CD14-positive monocyte (primary cell): ENCODE measurements around the gene KRTAP10-2. TPM values are rescaled to one million over a fixed set of nuclear protein-coding genes. Genes with fewer than 3 reads are reported as not detected.

ENCODE experiments used
- DNase-seq, 3 donors: peaks; one replicate each; pipeline ENCODE4 v3.0.0-alpha.2; 2011 to 2022
- H2AFZ ChIP-seq: 2 replicates; pipeline ENCODE4 v1.6.0; 2012; ENCODE audit warnings: mild to moderate bottlenecking, low read depth, low read length, inconsistent platforms; ENCODE audit not compliant: insufficient read depth, poor library complexity, severe bottlenecking
- H3K27ac ChIP-seq, 2 donors: 1 replicate in 1 of 2; 2 replicates in 1 of 2; pipeline ENCODE4 v1.5.1; 2012 to 2013; ENCODE audit warnings: low read length in 2 of 2, control low read depth in 1 of 2, inconsistent platforms in 1 of 2, low read depth in 1 of 2, mild to moderate bottlenecking in 1 of 2
- H3K27me3 ChIP-seq, 2 donors: one replicate each; pipeline versions ENCODE4 v1.6.0 to v1.6.1; 2011 to 2013; ENCODE audit warnings: low read length in 2 of 2; ENCODE audit not compliant: control insufficient read depth in 2 of 2, insufficient read depth in 2 of 2
- H3K36me3 ChIP-seq, 2 donors: replicated peaks in 1 of 2; 1 replicate in 1 of 2; 2 replicates in 1 of 2; pipeline versions ENCODE4 v1.5.1 to v1.6.1; 2012 to 2013; ENCODE audit warnings: low read length in 2 of 2, control low read depth in 1 of 2, inconsistent platforms in 1 of 2, mild to moderate bottlenecking in 1 of 2; ENCODE audit not compliant: insufficient read depth in 2 of 2, control insufficient read depth in 1 of 2
- H3K4me1 ChIP-seq, 2 donors: 1 replicate in 1 of 2; 2 replicates in 1 of 2; pipeline versions ENCODE4 v1.5.1 to v1.6.1; 2012 to 2013; ENCODE audit warnings: low read length in 2 of 2, control low read depth in 1 of 2, inconsistent platforms in 1 of 2, mild to moderate bottlenecking in 1 of 2, moderate library complexity in 1 of 2; ENCODE audit not compliant: insufficient read depth in 2 of 2, control insufficient read depth in 1 of 2
- H3K4me2 ChIP-seq: replicated peaks from 2 replicates; pipeline ENCODE3; 2012; ENCODE audit warnings: low read length, moderate library complexity, mild to moderate bottlenecking; ENCODE audit not compliant: poor library complexity, severe bottlenecking; ENCODE audit errors: extremely low read depth
- H3K4me3 ChIP-seq, 3 experiments: fragments of 200-600 bp in 1 of 3; sonication (generic) in 1 of 3; replicated peaks in 1 of 3; 1 replicate in 2 of 3; 2 replicates in 1 of 3; pipeline ENCODE4 v1.5.1; 2011 to 2013; ENCODE audit warnings: low read length in 3 of 3, mild to moderate bottlenecking in 3 of 3, control low read depth in 2 of 3, low read depth in 2 of 3, inconsistent platforms in 1 of 3, moderate library complexity in 1 of 3
- H3K79me2 ChIP-seq: 2 replicates; pipeline ENCODE4 v1.6.0; 2012; ENCODE audit warnings: mild to moderate bottlenecking, control low read depth, inconsistent platforms, low read length, moderate library complexity; ENCODE audit not compliant: insufficient read depth
- H3K9ac ChIP-seq: 2 replicates; pipeline ENCODE4 v1.6.0; 2017; ENCODE audit warnings: low read length, mild to moderate bottlenecking; ENCODE audit not compliant: insufficient read depth, poor library complexity, severe bottlenecking
- H3K9me3 ChIP-seq, 2 donors: replicated peaks in 1 of 2; 1 replicate in 1 of 2; 2 replicates in 1 of 2; pipeline versions ENCODE4 v1.5.1 to v1.6.1; 2012 to 2013; ENCODE audit warnings: low read length in 2 of 2, control low read depth in 1 of 2; ENCODE audit not compliant: control insufficient read depth in 1 of 2, insufficient read depth in 1 of 2
- H4K20me1 ChIP-seq: 2 replicates; pipeline ENCODE4 v1.6.0; 2012; ENCODE audit warnings: mild to moderate bottlenecking, low read length, control low read depth, moderate library complexity; ENCODE audit not compliant: insufficient read depth
- H3K27ac Mint-ChIP-seq, 7 donors: one replicate each; pipeline ENCODE4 v1.8.0; 2020; ENCODE audit warnings: mild to moderate bottlenecking in 7 of 7, mixed read lengths in 7 of 7, moderate library complexity in 6 of 7, inconsistent platforms in 2 of 7
- H3K27me3 Mint-ChIP-seq, 3 donors: one replicate each; pipeline ENCODE4 v1.8.0; 2021 to 2022; ENCODE audit warnings: low read depth in 3 of 3, mild to moderate bottlenecking in 3 of 3, mixed read lengths in 3 of 3, moderate library complexity in 3 of 3, inconsistent platforms in 1 of 3
- H3K36me3 Mint-ChIP-seq, 2 donors: one replicate each; pipeline ENCODE4 v1.8.0; 2020; ENCODE audit warnings: mixed read lengths in 2 of 2, inconsistent platforms in 1 of 2, mild to moderate bottlenecking in 1 of 2
- H3K4me1 Mint-ChIP-seq: one replicate; pipeline ENCODE4 v1.8.0; 2020; ENCODE audit warnings: mild to moderate bottlenecking, mixed read lengths
- H3K4me3 Mint-ChIP-seq, 2 donors: one replicate each; pipeline ENCODE4 v1.8.0; 2020; ENCODE audit warnings: mild to moderate bottlenecking in 2 of 2, mixed read lengths in 2 of 2, moderate library complexity in 1 of 2
- H3K9me3 Mint-ChIP-seq, 7 donors: one replicate each; pipeline ENCODE4 v1.8.0; 2020 to 2022; ENCODE audit warnings: mixed read lengths in 7 of 7, mild to moderate bottlenecking in 6 of 7, moderate library complexity in 6 of 7, inconsistent platforms in 2 of 7
- WGBS: methylation state at CpG from one replicate; pipeline ENCODE4 v1.1.5; 2013; ENCODE audit warnings: missing lambda C conversion rate; ENCODE audit not compliant: insufficient coverage; 5-methylcytosine and 5-hydroxymethylcytosine counted together
- intact Hi-C, 2 donors: fragments of 100-400 bp; cut with micrococcal nuclease; formaldehyde crosslinking; loops; one replicate each; pipeline versions ENCODE4 v1.15.0 to v1.15.1; 2023
- polyA plus RNA-seq, 3 donors: library from polyadenylated mRNA; depleted of rRNA in 1 of 3; unstranded in 2 of 3; stranded (reverse) in 1 of 3; fragments of 300-500 nt in 2 of 3; fragments of >200 nt in 1 of 3; fragmentation: Illumina TruSeq in 2 of 3; gene quantifications; 1 replicate in 2 of 3; 2 replicates in 1 of 3; pipeline ENCODE4 v1.2.3, GENCODE V29; 2012 to 2021
- TF ChIP-seq, protein P1 (sequence below): fragments of 200-600 bp; IDR thresholded peaks from one replicate; pipeline ENCODE4 v1.8.0; 2022; ENCODE audit warnings: antibody characterized with exemption, mild to moderate bottlenecking

The KRTAP10-2 gene
- polyA plus RNA-seq, 3 donors = not detected

DNA sequence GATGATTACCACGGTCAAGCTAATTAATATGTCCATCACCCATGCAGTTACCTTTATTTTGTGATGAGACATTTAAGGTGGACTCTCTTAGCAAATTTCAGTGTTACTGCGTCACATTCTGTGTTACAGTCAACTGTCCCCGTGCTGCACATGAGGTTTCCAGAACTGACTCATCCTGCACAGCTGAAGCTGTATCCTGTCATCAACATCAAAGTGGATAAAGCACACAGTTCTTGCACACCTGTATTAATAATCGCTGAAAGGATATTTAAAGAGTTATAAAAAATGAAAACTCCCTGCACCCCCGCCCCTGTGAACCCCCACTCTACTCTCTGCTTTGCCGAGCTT is 32.5 kb upstream of the KRTAP10-2 start:
- Mint-ChIP-seq H3K4me3 (no peak overlapping the region), H3K27ac (no peak overlapping the region), H3K27me3 (peaks cover 12 to 50% (median 17%) of the 10 kb centered on the region in 3 donors), H3K36me3 (no peaks in the 10 kb centered on the region), H3K9me3 (peaks cover 22 to 41% (median 31%) of the 10 kb centered on the region in 7 donors), H3K4me1 (no peaks in the 10 kb centered on the region)
- H3K36me3 ChIP-seq = no peaks in the 10 kb centered on the region
- no peak for DNase-seq
- no peak overlapping the region for H2AFZ ChIP-seq
- H3K79me2 ChIP-seq = no peaks in the 10 kb centered on the region
- WGBS = 80% methylated on average over 1 of the region's 6 CpGs
- H3K4me3 ChIP-seq = no peak overlapping the region
- H3K4me1 ChIP-seq = no peaks in the 10 kb centered on the region
- no peaks in the 10 kb centered on the region for H4K20me1 ChIP-seq
- H3K27ac ChIP-seq = no peak overlapping the region
- peaks cover 6 to 22% of the 10 kb centered on the region in 2 donors for H3K9me3 ChIP-seq
- intact Hi-C loops = no loop called here
- H3K27me3 ChIP-seq = peaks cover 0 to 16% of the 10 kb centered on the region in 2 donors
- TF ChIP-seq, protein P1, sequence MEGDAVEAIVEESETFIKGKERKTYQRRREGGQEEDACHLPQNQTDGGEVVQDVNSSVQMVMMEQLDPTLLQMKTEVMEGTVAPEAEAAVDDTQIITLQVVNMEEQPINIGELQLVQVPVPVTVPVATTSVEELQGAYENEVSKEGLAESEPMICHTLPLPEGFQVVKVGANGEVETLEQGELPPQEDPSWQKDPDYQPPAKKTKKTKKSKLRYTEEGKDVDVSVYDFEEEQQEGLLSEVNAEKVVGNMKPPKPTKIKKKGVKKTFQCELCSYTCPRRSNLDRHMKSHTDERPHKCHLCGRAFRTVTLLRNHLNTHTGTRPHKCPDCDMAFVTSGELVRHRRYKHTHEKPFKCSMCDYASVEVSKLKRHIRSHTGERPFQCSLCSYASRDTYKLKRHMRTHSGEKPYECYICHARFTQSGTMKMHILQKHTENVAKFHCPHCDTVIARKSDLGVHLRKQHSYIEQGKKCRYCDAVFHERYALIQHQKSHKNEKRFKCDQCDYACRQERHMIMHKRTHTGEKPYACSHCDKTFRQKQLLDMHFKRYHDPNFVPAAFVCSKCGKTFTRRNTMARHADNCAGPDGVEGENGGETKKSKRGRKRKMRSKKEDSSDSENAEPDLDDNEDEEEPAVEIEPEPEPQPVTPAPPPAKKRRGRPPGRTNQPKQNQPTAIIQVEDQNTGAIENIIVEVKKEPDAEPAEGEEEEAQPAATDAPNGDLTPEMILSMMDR = no peak
- H3K4me2 ChIP-seq = no peak overlapping the region
- no peak overlapping the region for H3K9ac ChIP-seq

DNA sequence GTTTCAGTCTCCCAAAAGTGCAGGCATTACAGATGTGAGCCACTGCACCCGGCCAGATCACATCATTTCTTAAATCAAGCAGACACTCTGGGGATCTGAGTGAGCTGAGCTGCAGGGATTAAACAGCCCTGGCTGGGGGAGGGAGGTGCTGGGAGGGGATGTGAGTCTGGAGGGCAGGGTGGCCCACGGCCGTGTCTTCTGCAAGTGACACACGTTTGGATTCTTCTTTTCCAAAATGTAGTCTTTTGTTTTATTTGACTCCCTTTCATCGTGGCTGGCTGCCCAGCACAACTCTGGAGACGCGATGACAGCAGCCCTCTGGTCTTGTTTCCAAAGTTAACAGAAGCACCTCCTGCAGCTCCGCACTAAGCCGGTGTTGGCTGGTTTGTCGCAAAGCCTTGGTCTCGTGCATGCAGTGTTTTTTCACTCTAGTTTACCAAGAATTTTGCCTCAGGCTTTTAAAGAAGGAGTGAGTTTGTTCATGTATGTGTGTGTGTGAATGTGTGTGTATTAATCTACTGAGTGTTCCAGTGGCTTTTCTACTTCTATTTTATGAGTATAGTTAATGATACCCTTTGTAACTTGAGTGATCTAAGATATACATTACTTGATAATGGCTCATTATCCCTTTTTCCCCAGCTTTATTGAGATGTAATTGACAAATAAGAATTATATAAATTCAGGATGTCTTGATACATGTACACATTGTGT is 31.9 kb upstream of the KRTAP10-2 start:
- Mint-ChIP-seq H3K27ac (no peak overlapping the region), H3K4me1 (no peaks in the 10 kb centered on the region), H3K27me3 (peaks cover 13 to 49% (median 17%) of the 10 kb centered on the region in 3 donors), H3K36me3 (no peaks in the 10 kb centered on the region), H3K4me3 (no peak overlapping the region), H3K9me3 (peaks cover 22 to 45% (median 34%) of the 10 kb centered on the region in 7 donors)
- TF ChIP-seq, protein P1 = no peak
- intact Hi-C loops = no loop called here
- Histone ChIP-seq H3K4me3 (no peak overlapping the region), H3K9ac (no peak overlapping the region), H2AFZ (no peak overlapping the region), H3K4me2 (no peak overlapping the region), H3K4me1 (no peaks in the 10 kb centered on the region), H3K9me3 (peaks cover 6 to 28% of the 10 kb centered on the region in 2 donors), H4K20me1 (no peaks in the 10 kb centered on the region), H3K79me2 (no peaks in the 10 kb centered on the region), H3K36me3 (no peaks in the 10 kb centered on the region), H3K27ac (no peak overlapping the region), H3K27me3 (peaks cover 0 to 16% of the 10 kb centered on the region in 2 donors)
- 45% methylated on average over 6 of the region's 11 CpGs for WGBS
- DNase-seq = no peak
